ENCODE results near the gene ARMC10. TPM values are rescaled to one million over a fixed set of nuclear protein-coding genes. Genes with fewer than 3 reads are reported as not detected.
A peak's percentile ranks its signal among the peaks of the same experiment; 100 is the strongest.
"Not testable (repeated sequence)": the region's sequence is repeated elsewhere in the genome, so short reads cannot be mapped to it uniquely, and the experiment has no call there.

ARMC10 gene
- total and polyA plus RNA-seq, 12 donors: 9.9 to 31.2 (median 22.7) TPM

- Histone ChIP-seq H3K4me3 (no peak overlapping the region), H3K36me3 (peaks cover 0 to 85% (median 8%) of the 10 kb centered on the region in 9 donors), H3K27ac (no peak overlapping the region), H3K4me1 (no peaks in the 10 kb centered on the region), H3K9me3 (no peaks in the 10 kb centered on the region), H3K27me3 (no peaks in the 10 kb centered on the region)
- ATAC-seq (no peak), DNase-seq (no peak)
- TF ChIP-seq CTCF (IDR thresholded peaks at IDR 0.05): no peak
- intact Hi-C loops (cut with DNase I): no loop called here
- WGBS, 2 donors: 91 to 96% methylated on average over 2 of the region's 2 CpGs
These were observed 22.1 kb downstream of the ARMC10 start for GRCh38 chr7:103097041-103097440.

GRCh38 chr7:103100348-103100747 lies 25.4 kb downstream of the ARMC10 start:
- 62 to 79% methylated on average over 3 of the region's 3 CpGs for WGBS, 2 donors
- no peaks in the 10 kb centered on the region for H3K27me3 ChIP-seq
- H3K27ac ChIP-seq: no peak overlapping the region
- TF ChIP-seq CTCF (IDR thresholded peaks at IDR 0.05): no peak
- H3K36me3 ChIP-seq: peaks cover 0 to 89% (median 17%) of the 10 kb centered on the region in 9 donors
- intact Hi-C loops (cut with DNase I): no loop called here
- DNase-seq (no peak), ATAC-seq (no peak)
- no peak overlapping the region for H3K4me3 ChIP-seq
- no peaks in the 10 kb centered on the region for H3K4me1 ChIP-seq
- no peaks in the 10 kb centered on the region for H3K9me3 ChIP-seq

GRCh38 chr7:103101543-103101942 lies 26.6 kb downstream of the ARMC10 start:
- peaks cover 0 to 78% (median 17%) of the 10 kb centered on the region in 9 donors for H3K36me3 ChIP-seq
- DNase-seq (no peak), ATAC-seq (no peak)
- peaks cover 0 to 3% (median 0%) of the 10 kb centered on the region in 9 donors for H3K4me1 ChIP-seq
- WGBS, 2 donors: 46 to 69% methylated on average over 2 of the region's 2 CpGs
- no peak overlapping the region for H3K4me3 ChIP-seq
- no peak for TF ChIP-seq CTCF (IDR thresholded peaks at IDR 0.05)
- H3K27ac ChIP-seq: no peak overlapping the region
- H3K9me3 ChIP-seq: no peaks in the 10 kb centered on the region
- intact Hi-C loops (cut with DNase I): no loop called here
- no peaks in the 10 kb centered on the region for H3K27me3 ChIP-seq

GRCh38 chr7:103106005-103106702 lies 31.2 kb downstream of the ARMC10 start:
- peaks cover 0 to 13% (median 0%) of the 10 kb centered on the region in 11 donors for H3K9me3 ChIP-seq
- 66 to 72% methylated on average over 12 of the region's 12 CpGs for WGBS, 2 donors
- DNase-seq (no peak), ATAC-seq (peak in 1 of 8 donors; percentile 26)
- H3K27ac ChIP-seq: no peak overlapping the region
- intact Hi-C loops (cut with DNase I): no loop called here
- no peak overlapping the region for H3K4me3 ChIP-seq
- TF ChIP-seq CTCF (IDR thresholded peaks at IDR 0.05): no peak
- H3K27me3 ChIP-seq: no peaks in the 10 kb centered on the region
- peaks cover 0 to 53% (median 10%) of the 10 kb centered on the region in 9 donors for H3K36me3 ChIP-seq
- peaks cover 0 to 4% (median 0%) of the 10 kb centered on the region in 9 donors for H3K4me1 ChIP-seq

GRCh38 chr7:103106703-103107070 lies 31.7 kb downstream of the ARMC10 start:
- intact Hi-C loops (cut with DNase I): not testable (repeated sequence)
- WGBS, 2 donors: 40 to 49% methylated on average over 6 of the region's 6 CpGs

More at GRCh38 chr7:103106703-103107070, 31.7 kb downstream of the ARMC10 start:
- H3K4me1 ChIP-seq, H3K27ac ChIP-seq, H3K4me3 ChIP-seq, ATAC-seq, H3K27me3 ChIP-seq, DNase-seq: not testable (repeated sequence)
- peaks cover 0 to 51% (median 10%) of the 10 kb centered on the region in 9 donors for H3K36me3 ChIP-seq
- H3K9me3 ChIP-seq: peaks cover 0 to 17% (median 0%) of the 10 kb centered on the region in 11 donors

Measured in heart right ventricle (tissue), 16 donors.